HEK293 (cell line): ENCODE results near the gene NTN3.

ENCODE experiments used
- AEBP2 ChIP-seq: fragments of 450-650 bp; formaldehyde crosslinking; IDR thresholded peaks from 2 replicates; pipeline ENCODE4 v1.5.1; 2016; ENCODE audit warnings: missing biosample characterization, missing genetic modification characterization, borderline replicate concordance
- BCL11A ChIP-seq: fragments of 450-650 bp; formaldehyde crosslinking; IDR thresholded peaks from 2 replicates; pipeline ENCODE4 v1.5.1; 2016; ENCODE audit warnings: low read depth, missing biosample characterization, missing genetic modification characterization
- CTCF ChIP-seq: fragments of 450-650 bp; formaldehyde crosslinking; IDR thresholded peaks from 2 replicates; pipeline ENCODE4 v1.5.1; 2016; ENCODE audit warnings: missing biosample characterization, missing genetic modification characterization
- FEZF1 ChIP-seq: fragments of 450-650 bp; formaldehyde crosslinking; IDR thresholded peaks from 2 replicates; pipeline ENCODE4 v1.5.1; 2016; ENCODE audit warnings: missing biosample characterization, missing genetic modification characterization
- KLF1 ChIP-seq: fragments of 450-650 bp; formaldehyde crosslinking; IDR thresholded peaks from 2 replicates; pipeline ENCODE4 v1.5.1; 2016; ENCODE audit warnings: missing biosample characterization, missing genetic modification characterization
- KLF17 ChIP-seq: fragments of 450-650 bp; formaldehyde crosslinking; IDR thresholded peaks from 2 replicates; pipeline ENCODE4 v1.5.1; 2016; ENCODE audit warnings: missing biosample characterization, missing genetic modification characterization
- KLF8 ChIP-seq: fragments of 450-650 bp; formaldehyde crosslinking; IDR thresholded peaks from 2 replicates; pipeline ENCODE4 v1.5.1; 2016; ENCODE audit warnings: missing biosample characterization, missing genetic modification characterization
- REPIN1 ChIP-seq: fragments of 450-650 bp; formaldehyde crosslinking; IDR thresholded peaks from 2 replicates; pipeline ENCODE4 v1.5.1; 2017; ENCODE audit warnings: missing biosample characterization, missing genetic modification characterization, low read depth
- SALL2 ChIP-seq: fragments of 450-650 bp; formaldehyde crosslinking; IDR thresholded peaks from 2 replicates; pipeline ENCODE4 v1.5.0; 2017; ENCODE audit warnings: missing biosample characterization, mild to moderate bottlenecking, missing genetic modification characterization, borderline replicate concordance
- YY2 ChIP-seq: fragments of 450-650 bp; formaldehyde crosslinking; IDR thresholded peaks from 2 replicates; pipeline ENCODE4 v1.5.1; 2016; ENCODE audit warnings: missing biosample characterization, missing genetic modification characterization
- ZBTB49 ChIP-seq: fragments of 450-650 bp; formaldehyde crosslinking; IDR thresholded peaks from 2 replicates; pipeline ENCODE4 v1.5.1; 2016; ENCODE audit warnings: missing biosample characterization, missing genetic modification characterization, low read depth
- ZNF140 ChIP-seq: fragments of 450-650 bp; formaldehyde crosslinking; IDR thresholded peaks from 2 replicates; pipeline ENCODE4 v1.5.1; 2016; ENCODE audit warnings: missing biosample characterization, missing genetic modification characterization
- ZNF16 ChIP-seq: fragments of 450-650 bp; formaldehyde crosslinking; IDR thresholded peaks from 2 replicates; pipeline ENCODE4 v1.5.1; 2016; ENCODE audit warnings: low read depth, missing biosample characterization, missing genetic modification characterization
- ZNF2 ChIP-seq: fragments of 450-650 bp; formaldehyde crosslinking; IDR thresholded peaks from 2 replicates; pipeline ENCODE4 v1.5.1; 2016; ENCODE audit warnings: missing biosample characterization, missing genetic modification characterization
- ZNF211 ChIP-seq: fragments of 450-650 bp; formaldehyde crosslinking; IDR thresholded peaks from 2 replicates; pipeline ENCODE4 v1.5.1; 2016; ENCODE audit warnings: low read depth, missing biosample characterization, missing genetic modification characterization
- ZNF398 ChIP-seq: fragments of 450-650 bp; formaldehyde crosslinking; IDR thresholded peaks from 2 replicates; pipeline ENCODE4 v1.5.1; 2017; ENCODE audit warnings: missing biosample characterization, missing genetic modification characterization
- ZNF521 ChIP-seq: fragments of 450-650 bp; formaldehyde crosslinking; IDR thresholded peaks from 2 replicates; pipeline ENCODE4 v1.5.1; 2017; ENCODE audit warnings: missing biosample characterization, mild to moderate bottlenecking, missing genetic modification characterization
- ZNF677 ChIP-seq: fragments of 450-650 bp; IDR thresholded peaks from 2 replicates; pipeline ENCODE4 v1.5.0; 2018; ENCODE audit warnings: missing biosample characterization, mild to moderate bottlenecking, missing genetic modification characterization, moderate library complexity
- TF ChIP-seq, protein P1 (sequence below): fragments of 450-650 bp; formaldehyde crosslinking; IDR thresholded peaks from 2 replicates; pipeline ENCODE4 v1.5.1; 2017; ENCODE audit warnings: missing biosample characterization, missing genetic modification characterization
- TF ChIP-seq, protein P2 (sequence below): fragments of 450-650 bp; formaldehyde crosslinking; IDR thresholded peaks from 2 replicates; pipeline ENCODE4 v1.5.1; 2017; ENCODE audit warnings: missing biosample characterization, missing genetic modification characterization
- TF ChIP-seq, protein P3 (sequence below): fragments of 450-650 bp; formaldehyde crosslinking; IDR thresholded peaks from 2 replicates; pipeline ENCODE4 v1.5.1; 2016; ENCODE audit warnings: missing biosample characterization, missing genetic modification characterization, low read depth

NTN3 gene

GRCh38 chr16:2468233-2468724 lies 2.8 kb upstream of the NTN3 start (continued):
- TF ChIP-seq, protein P1, sequence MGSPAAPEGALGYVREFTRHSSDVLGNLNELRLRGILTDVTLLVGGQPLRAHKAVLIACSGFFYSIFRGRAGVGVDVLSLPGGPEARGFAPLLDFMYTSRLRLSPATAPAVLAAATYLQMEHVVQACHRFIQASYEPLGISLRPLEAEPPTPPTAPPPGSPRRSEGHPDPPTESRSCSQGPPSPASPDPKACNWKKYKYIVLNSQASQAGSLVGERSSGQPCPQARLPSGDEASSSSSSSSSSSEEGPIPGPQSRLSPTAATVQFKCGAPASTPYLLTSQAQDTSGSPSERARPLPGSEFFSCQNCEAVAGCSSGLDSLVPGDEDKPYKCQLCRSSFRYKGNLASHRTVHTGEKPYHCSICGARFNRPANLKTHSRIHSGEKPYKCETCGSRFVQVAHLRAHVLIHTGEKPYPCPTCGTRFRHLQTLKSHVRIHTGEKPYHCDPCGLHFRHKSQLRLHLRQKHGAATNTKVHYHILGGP (tag by site-specific recombination) = no peak
- TF ChIP-seq KLF17 (tag by site-specific recombination) (peak; percentile 71), SALL2 (tag by site-specific recombination) (no peak), KLF1 (tag by site-specific recombination) (peak; percentile 69), ZNF2 (no peak), KLF8 (tag by site-specific recombination) (peak; percentile 68; the same call in 1 of the 2 replicates), BCL11A (tag by site-specific recombination) (no peak), AEBP2 (tag by site-specific recombination) (no peak), ZNF16 (tag by site-specific recombination) (no peak), ZNF677 (tag by site-specific recombination) (no peak), CTCF (tag by site-specific recombination) (no peak), YY2 (tag by site-specific recombination) (no peak), ZNF211 (tag by site-specific recombination) (no peak), REPIN1 (tag by site-specific recombination) (no peak), ZNF398 (peak; percentile 33; the same call in 1 of the 2 replicates), ZBTB49 (tag by site-specific recombination) (no peak), FEZF1 (tag by site-specific recombination) (no peak), ZNF140 (tag by site-specific recombination) (no peak), ZNF521 (tag by site-specific recombination) (no peak)
- TF ChIP-seq, protein P2, sequence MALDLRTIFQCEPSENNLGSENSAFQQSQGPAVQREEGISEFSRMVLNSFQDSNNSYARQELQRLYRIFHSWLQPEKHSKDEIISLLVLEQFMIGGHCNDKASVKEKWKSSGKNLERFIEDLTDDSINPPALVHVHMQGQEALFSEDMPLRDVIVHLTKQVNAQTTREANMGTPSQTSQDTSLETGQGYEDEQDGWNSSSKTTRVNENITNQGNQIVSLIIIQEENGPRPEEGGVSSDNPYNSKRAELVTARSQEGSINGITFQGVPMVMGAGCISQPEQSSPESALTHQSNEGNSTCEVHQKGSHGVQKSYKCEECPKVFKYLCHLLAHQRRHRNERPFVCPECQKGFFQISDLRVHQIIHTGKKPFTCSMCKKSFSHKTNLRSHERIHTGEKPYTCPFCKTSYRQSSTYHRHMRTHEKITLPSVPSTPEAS (tag by site-specific recombination) = no peak
- TF ChIP-seq, protein P3, sequence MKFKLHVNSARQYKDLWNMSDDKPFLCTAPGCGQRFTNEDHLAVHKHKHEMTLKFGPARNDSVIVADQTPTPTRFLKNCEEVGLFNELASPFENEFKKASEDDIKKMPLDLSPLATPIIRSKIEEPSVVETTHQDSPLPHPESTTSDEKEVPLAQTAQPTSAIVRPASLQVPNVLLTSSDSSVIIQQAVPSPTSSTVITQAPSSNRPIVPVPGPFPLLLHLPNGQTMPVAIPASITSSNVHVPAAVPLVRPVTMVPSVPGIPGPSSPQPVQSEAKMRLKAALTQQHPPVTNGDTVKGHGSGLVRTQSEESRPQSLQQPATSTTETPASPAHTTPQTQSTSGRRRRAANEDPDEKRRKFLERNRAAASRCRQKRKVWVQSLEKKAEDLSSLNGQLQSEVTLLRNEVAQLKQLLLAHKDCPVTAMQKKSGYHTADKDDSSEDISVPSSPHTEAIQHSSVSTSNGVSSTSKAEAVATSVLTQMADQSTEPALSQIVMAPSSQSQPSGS (tag by site-specific recombination) = no peak
